ENCODE results near the gene KLHL33.

KLHL33 gene

DNA sequence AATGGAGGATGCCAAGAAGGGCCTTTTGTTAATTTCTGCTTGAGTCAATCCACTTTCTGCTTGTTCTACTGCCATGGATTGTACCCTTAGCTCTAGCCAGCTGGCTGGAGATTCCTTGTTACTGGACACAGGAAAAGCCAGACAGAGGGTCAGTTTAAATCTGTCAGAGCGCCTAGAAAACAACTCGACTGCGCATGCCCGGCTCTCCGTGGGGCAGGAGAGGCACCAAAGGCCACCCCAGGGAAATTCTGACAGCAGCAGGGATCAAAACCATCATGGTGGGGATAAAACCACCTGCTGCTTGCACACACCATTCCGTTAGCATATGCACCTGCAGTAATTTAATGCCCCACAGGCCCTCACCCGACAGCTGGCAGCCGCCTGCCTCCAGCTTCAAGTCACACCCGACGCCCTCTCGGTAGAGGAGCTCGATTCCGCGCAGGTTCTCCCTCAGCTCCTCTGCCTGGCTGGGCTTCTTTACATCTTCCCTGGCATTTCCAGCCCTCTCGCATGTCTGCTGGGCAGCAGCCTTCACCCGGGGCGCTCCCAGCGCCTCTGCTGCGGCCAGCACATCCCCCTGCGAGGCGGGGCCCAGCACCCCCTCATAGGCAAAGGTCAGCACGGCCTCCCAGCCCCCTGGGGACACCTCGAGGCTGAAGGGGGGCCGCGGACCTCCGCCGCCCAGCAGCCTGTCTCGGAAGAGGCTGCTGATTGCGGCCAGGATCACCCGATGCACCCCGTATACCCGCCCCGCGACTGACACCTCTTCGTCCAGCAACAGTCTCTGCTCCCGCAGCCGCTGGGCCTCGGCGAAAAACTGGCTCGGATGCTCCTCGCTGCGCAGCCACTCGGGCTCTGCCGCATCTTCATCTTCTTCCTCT is 1.0 kb downstream of the KLHL33 start:
- TF ChIP-seq, protein P1, sequence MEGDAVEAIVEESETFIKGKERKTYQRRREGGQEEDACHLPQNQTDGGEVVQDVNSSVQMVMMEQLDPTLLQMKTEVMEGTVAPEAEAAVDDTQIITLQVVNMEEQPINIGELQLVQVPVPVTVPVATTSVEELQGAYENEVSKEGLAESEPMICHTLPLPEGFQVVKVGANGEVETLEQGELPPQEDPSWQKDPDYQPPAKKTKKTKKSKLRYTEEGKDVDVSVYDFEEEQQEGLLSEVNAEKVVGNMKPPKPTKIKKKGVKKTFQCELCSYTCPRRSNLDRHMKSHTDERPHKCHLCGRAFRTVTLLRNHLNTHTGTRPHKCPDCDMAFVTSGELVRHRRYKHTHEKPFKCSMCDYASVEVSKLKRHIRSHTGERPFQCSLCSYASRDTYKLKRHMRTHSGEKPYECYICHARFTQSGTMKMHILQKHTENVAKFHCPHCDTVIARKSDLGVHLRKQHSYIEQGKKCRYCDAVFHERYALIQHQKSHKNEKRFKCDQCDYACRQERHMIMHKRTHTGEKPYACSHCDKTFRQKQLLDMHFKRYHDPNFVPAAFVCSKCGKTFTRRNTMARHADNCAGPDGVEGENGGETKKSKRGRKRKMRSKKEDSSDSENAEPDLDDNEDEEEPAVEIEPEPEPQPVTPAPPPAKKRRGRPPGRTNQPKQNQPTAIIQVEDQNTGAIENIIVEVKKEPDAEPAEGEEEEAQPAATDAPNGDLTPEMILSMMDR (IDR thresholded peaks at IDR 0.05; ENCODE audit: borderline replicate concordance, control extremely low read depth, extremely low read depth, insufficient read depth, missing control alignments) = no peak
- in situ Hi-C loops (cut with MboI; ENCODE audit: low sequenced_read_pairs, unreplicated experiment) = no loop called here

DNA sequence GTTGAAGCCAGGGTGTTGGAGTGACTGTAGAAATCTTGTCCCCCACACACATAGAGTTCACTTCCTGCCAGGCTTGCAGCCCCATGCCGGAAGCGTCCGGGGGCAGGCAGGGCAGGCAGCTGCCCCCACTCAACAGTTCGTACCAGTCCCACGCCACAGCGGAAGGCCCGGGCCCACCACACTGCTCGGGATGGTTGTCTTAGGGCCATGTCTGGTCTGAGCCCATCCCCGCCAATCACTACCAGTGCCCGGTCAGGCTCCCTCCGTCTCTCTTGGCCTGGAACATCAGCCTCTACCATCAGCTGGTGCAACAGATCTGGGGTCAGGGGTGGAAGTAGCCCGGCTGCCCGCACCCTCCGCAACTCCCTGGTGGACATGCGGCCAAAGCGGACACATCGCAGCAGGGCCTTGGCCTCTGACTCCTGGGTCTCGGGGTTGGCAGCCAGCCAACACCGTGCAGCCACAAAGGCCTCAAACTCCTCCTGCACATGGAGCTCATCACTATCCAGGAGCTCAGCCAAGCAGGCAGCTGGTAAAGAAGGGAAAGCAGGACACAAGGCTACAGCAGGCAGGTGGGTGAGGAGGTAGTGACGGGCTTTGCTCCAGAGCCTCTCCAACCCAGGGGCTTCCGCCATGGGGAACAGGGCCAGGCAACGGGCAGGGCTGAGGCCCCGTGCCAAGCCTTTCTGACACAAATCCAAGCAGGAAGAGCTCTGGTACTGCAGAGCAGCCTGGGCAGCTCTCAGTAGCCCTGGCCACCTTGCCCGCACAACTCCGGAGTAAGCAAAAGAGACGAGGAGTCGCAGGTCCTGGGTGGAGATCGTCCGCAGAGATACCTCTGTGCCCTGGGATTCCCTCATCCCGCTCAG is 5.9 kb downstream of the KLHL33 start:
- TF ChIP-seq, protein P1 (IDR thresholded peaks at IDR 0.05; ENCODE audit: borderline replicate concordance, control extremely low read depth, extremely low read depth, insufficient read depth, missing control alignments) = no peak
- DNase-seq (ENCODE audit: low spot score) = no peak
- in situ Hi-C loops (cut with MboI; ENCODE audit: low sequenced_read_pairs, unreplicated experiment) = no loop called here

More for the DNA sequence above, 1.0 kb downstream of the KLHL33 start:
- DNase-seq (ENCODE audit: low spot score) = no peak

DNA sequence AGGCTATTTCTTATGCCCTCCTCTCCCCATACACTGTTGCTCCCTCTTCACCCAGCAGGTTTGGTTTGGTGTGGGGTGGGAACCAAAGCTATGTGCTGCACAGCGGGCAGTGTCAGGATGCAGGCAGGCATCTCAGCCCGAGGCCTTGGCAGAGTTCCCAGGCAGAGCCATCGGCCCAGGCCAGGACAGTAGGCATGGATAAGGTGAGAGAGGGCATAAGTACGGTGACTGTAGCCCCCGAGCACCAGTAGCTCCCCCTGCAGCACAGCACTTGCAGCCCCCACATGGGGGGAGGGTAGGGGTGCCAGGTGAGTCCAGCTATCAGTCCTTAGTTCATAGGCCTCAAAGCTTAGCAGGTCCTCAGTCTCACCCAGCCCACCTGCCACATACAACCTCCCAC is 7.2 kb downstream of the KLHL33 start:
- TF ChIP-seq, protein P1 (IDR thresholded peaks at IDR 0.05; ENCODE audit: borderline replicate concordance, control extremely low read depth, extremely low read depth, insufficient read depth, missing control alignments) = no peak
- peak; percentile 19 for DNase-seq (ENCODE audit: low spot score)
- in situ Hi-C loops (cut with MboI; ENCODE audit: low sequenced_read_pairs, unreplicated experiment) = no loop called here

DNA sequence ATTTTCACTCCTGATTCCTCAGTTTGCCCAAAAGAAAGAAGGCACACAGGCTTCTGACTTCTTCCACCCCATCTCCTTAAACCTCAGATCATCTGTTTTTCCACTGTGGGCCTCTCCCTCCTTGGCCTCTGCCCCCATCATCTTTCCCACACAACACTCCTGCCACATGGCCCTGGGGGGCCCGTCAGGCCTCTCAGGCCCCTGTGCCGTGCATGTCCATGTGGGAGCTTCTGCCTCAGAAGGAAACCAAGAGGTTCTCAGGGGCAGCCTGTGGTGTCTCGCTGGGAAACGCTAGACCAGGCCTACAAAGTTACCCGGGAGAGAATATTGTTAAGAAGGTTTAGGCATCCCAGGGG is 8.0 kb downstream of the KLHL33 start:
- TF ChIP-seq, protein P1 (IDR thresholded peaks at IDR 0.05; ENCODE audit: borderline replicate concordance, control extremely low read depth, extremely low read depth, insufficient read depth, missing control alignments) = no peak
- in situ Hi-C loops (cut with MboI; ENCODE audit: low sequenced_read_pairs, unreplicated experiment) = no loop called here

DNA sequence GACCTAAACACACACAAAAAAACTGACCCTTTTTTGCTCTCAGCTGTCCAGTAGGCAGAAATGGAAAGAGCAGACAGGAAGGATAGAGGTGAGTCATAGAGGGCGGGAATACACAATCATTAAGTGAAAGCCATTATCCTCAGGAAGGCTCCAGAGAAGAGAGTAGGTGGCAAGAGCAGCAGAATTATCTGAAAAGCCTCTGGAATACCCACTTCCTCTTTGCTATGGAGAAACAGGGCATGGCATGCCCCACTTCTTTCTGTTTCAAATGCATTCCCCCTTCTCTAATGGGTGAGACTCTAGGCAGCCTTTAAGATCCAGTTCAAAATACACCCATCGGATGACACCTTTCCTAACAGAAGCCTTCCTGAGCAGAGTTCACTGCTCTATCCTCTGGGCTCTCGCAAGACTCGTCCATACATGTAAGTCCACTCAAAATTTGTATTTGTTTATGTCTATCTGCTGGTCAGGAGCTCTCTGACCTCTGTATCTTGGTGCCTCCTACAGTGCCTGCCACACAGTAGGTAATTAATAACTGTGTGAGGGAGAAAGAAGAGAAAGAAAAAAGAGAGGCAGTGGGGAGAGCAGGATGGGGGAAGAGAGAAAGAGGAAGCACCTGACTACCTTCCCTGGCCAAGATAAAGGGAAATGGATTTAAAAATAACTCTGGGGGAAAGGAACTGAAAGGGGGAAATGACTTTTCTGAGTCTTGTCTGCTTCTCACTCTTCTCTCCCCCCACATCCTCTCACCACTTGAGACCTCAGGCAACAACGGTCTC is 8.5 kb downstream of the KLHL33 start:
- peak; percentile 79 for DNase-seq (ENCODE audit: low spot score)
- TF ChIP-seq, protein P1 (IDR thresholded peaks at IDR 0.05; ENCODE audit: borderline replicate concordance, control extremely low read depth, extremely low read depth, insufficient read depth, missing control alignments) = no peak
- in situ Hi-C loops (cut with MboI; ENCODE audit: low sequenced_read_pairs, unreplicated experiment) = no loop called here

More for the DNA sequence above, 8.0 kb downstream of the KLHL33 start:
- DNase-seq (ENCODE audit: low spot score) = no peak

DNA sequence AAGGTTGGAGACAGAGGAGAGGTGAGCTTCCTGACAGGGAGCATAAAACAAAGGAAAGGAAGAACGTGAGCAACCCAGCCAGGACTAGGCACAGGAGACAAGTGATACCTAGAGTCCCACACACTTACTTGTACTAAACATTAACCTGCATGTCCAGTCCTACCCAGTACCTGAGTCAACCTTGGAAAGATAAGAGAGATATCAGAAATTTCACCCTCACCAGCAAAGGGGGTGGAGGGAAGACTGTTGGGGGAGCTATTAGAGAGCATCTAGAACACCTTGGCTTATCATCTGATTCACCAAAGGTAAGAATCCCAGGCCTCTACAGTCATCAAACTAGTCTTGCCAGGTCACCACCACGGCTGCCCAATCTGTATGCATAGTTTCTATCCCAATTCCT is 11.1 kb downstream of the KLHL33 start:
- TF ChIP-seq, protein P1 (IDR thresholded peaks at IDR 0.05; ENCODE audit: borderline replicate concordance, control extremely low read depth, extremely low read depth, insufficient read depth, missing control alignments) = no peak
- no peak for DNase-seq (ENCODE audit: low spot score)
- in situ Hi-C loops (cut with MboI; ENCODE audit: low sequenced_read_pairs, unreplicated experiment) = no loop called here

Data from GM13976 (cell line).